WI38 (cell line): ENCODE data around the gene CHD9.

Source experiments
- H3K4me3 ChIP-seq: 2 replicates; pipeline ENCODE4 v1.5.1; 2011; ENCODE audit warnings: low read depth, mild to moderate bottlenecking, control low read depth, low read length
- CTCF ChIP-seq: IDR thresholded peaks from 2 replicates; pipeline ENCODE4 v1.5.1; 2012; ENCODE audit warnings: low read depth, mild to moderate bottlenecking, control low read depth, low read length

Gene CHD9

GRCh38 chr16:53080345-53081031, 25.7 kb downstream of the CHD9 start:
- peak overlapping the region; percentile 34 for H3K4me3 ChIP-seq
- no peak for TF ChIP-seq CTCF

GRCh38 chr16:53081032-53081424, 26.2 kb downstream of the CHD9 start:
- no peak for TF ChIP-seq CTCF
- peak overlapping the region; percentile 34 for H3K4me3 ChIP-seq

GRCh38 chr16:53081686-53082407, 27.1 kb downstream of the CHD9 start:
- no peak overlapping the region for H3K4me3 ChIP-seq
- TF ChIP-seq CTCF = no peak

GRCh38 chr16:53082509-53082908, 27.7 kb downstream of the CHD9 start:
- no peak for TF ChIP-seq CTCF
- H3K4me3 ChIP-seq = no peak overlapping the region

GRCh38 chr16:53083119-53083518, 28.3 kb downstream of the CHD9 start:
- TF ChIP-seq CTCF = no peak

GRCh38 chr16:53084141-53084541, 29.4 kb downstream of the CHD9 start:
- H3K4me3 ChIP-seq = no peak overlapping the region
- no peak for TF ChIP-seq CTCF

More at GRCh38 chr16:53083119-53083518, 28.3 kb downstream of the CHD9 start:
- H3K4me3 ChIP-seq = no peak overlapping the region

- no peak overlapping the region for H3K4me3 ChIP-seq
- no peak for TF ChIP-seq CTCF
Measured at GRCh38 chr16:53084746-53085334, 30.0 kb downstream of the CHD9 start.
